H9 (cell line): ENCODE measurements around the gene TAS2R40. TPM values are rescaled to one million over a fixed set of nuclear protein-coding genes. Genes with fewer than 3 reads are reported as not detected.

Source experiments
- DNase-seq: peaks from one replicate; pipeline ENCODE4 v3.0.0-alpha.2; 2017
- H2AFZ ChIP-seq: one replicate; pipeline ENCODE4 v1.6.1; 2013; ENCODE audit warnings: mild to moderate bottlenecking, low read length, control low read depth, moderate library complexity
- H2AK5ac ChIP-seq: 2 replicates; pipeline ENCODE4 v1.6.1; 2013; ENCODE audit warnings: low read length, control low read depth, mixed read lengths; ENCODE audit not compliant: insufficient read length
- H2BK120ac ChIP-seq: one replicate; pipeline ENCODE4 v1.6.1; 2013; ENCODE audit warnings: low read depth, mild to moderate bottlenecking, low read length, control low read depth, inconsistent platforms; ENCODE audit not compliant: poor library complexity, severe bottlenecking
- H2BK12ac ChIP-seq: 2 replicates; pipeline ENCODE4 v1.6.1; 2013; ENCODE audit warnings: low read length, control low read depth, mixed read lengths, low read depth; ENCODE audit not compliant: insufficient read length
- H2BK15ac ChIP-seq: 2 replicates; pipeline ENCODE4 v1.6.1; 2013; ENCODE audit warnings: low read depth, low read length, control low read depth
- H2BK20ac ChIP-seq: one replicate; pipeline ENCODE4 v1.6.1; 2013; ENCODE audit warnings: low read depth, mild to moderate bottlenecking, low read length, control low read depth, inconsistent platforms; ENCODE audit not compliant: poor library complexity, severe bottlenecking
- H2BK5ac ChIP-seq: 2 replicates; pipeline ENCODE4 v1.6.1; 2013; ENCODE audit warnings: low read length, control low read depth, mixed read lengths; ENCODE audit not compliant: insufficient read length
- H3K14ac ChIP-seq: 2 replicates; pipeline ENCODE4 v1.6.1; 2013; ENCODE audit warnings: low read length, control low read depth; ENCODE audit not compliant: insufficient read depth
- H3K18ac ChIP-seq: 2 replicates; pipeline ENCODE4 v1.6.1; 2013; ENCODE audit warnings: low read depth, mild to moderate bottlenecking, mixed read lengths, low read length, control low read depth; ENCODE audit not compliant: insufficient read length
- H3K23ac ChIP-seq: 2 replicates; pipeline ENCODE4 v1.6.1; 2013; ENCODE audit warnings: low read length, control low read depth, mixed read lengths, low read depth; ENCODE audit not compliant: insufficient read length
- H3K23me2 ChIP-seq: 2 replicates; pipeline ENCODE4 v1.6.1; 2013; ENCODE audit warnings: low read depth, mild to moderate bottlenecking, mixed read lengths, low read length, control low read depth; ENCODE audit not compliant: insufficient read length, poor library complexity, severe bottlenecking
- H3K27ac ChIP-seq: 2 replicates; pipeline ENCODE4 v1.5.1; 2013; ENCODE audit warnings: low read length, control low read depth, mixed read lengths, low read depth; ENCODE audit not compliant: insufficient read length
- H3K27me3 ChIP-seq: 2 replicates; pipeline ENCODE4 v1.6.1; 2013; ENCODE audit warnings: low read length, control low read depth, inconsistent platforms; ENCODE audit not compliant: insufficient read depth
- H3K4ac ChIP-seq: 2 replicates; pipeline ENCODE4 v1.6.1; 2013; ENCODE audit warnings: low read depth, mild to moderate bottlenecking, control low read depth, inconsistent platforms, low read length, moderate library complexity
- H3K4me1 ChIP-seq: 2 replicates; pipeline ENCODE4 v1.6.1; 2013; ENCODE audit warnings: low read length, control low read depth, inconsistent platforms; ENCODE audit not compliant: insufficient read depth
- H3K4me2 ChIP-seq: 2 replicates; pipeline ENCODE4 v1.6.1; 2013; ENCODE audit warnings: low read length, control low read depth, mixed read lengths; ENCODE audit not compliant: insufficient read length, insufficient read depth
- H3K56ac ChIP-seq: 2 replicates; pipeline ENCODE4 v1.6.1; 2013; ENCODE audit warnings: low read depth, mild to moderate bottlenecking, mixed read lengths, low read length, control low read depth; ENCODE audit not compliant: insufficient read length
- H3K79me1 ChIP-seq: 2 replicates; pipeline ENCODE4 v1.6.1; 2013; ENCODE audit warnings: low read depth, mild to moderate bottlenecking, moderate library complexity, low read length, control low read depth, inconsistent platforms; ENCODE audit not compliant: insufficient read depth, poor library complexity, severe bottlenecking
- H3K79me2 ChIP-seq: 2 replicates; pipeline ENCODE4 v1.6.1; 2013; ENCODE audit warnings: low read length, control low read depth, inconsistent platforms; ENCODE audit not compliant: insufficient read depth
- H3K9ac ChIP-seq: 2 replicates; pipeline ENCODE4 v1.6.1; 2013; ENCODE audit warnings: low read length, control low read depth, mixed read lengths; ENCODE audit not compliant: insufficient read length; ENCODE audit errors: extremely low read depth
- H3K9me3 ChIP-seq: one replicate; pipeline ENCODE4 v1.6.1; 2013; ENCODE audit warnings: low read depth, low read length, inconsistent platforms; ENCODE audit not compliant: control insufficient read depth
- H3T11ph ChIP-seq: one replicate; pipeline ENCODE4 v1.6.1; 2013; ENCODE audit warnings: mild to moderate bottlenecking, low read length, control low read depth, inconsistent platforms
- H4K20me1 ChIP-seq: one replicate; pipeline ENCODE4 v1.6.1; 2013; ENCODE audit not compliant: control insufficient read depth, insufficient read length, insufficient read depth
- H4K5ac ChIP-seq: 2 replicates; pipeline ENCODE4 v1.6.1; 2013; ENCODE audit warnings: low read depth, mild to moderate bottlenecking, mixed read lengths, low read length, control low read depth; ENCODE audit not compliant: insufficient read length
- H4K8ac ChIP-seq: replicated peaks from 2 replicates; pipeline ENCODE4 v1.6.1; 2013; ENCODE audit warnings: low read length, control low read depth, mixed read lengths, low read depth; ENCODE audit not compliant: insufficient read length
- H4K91ac ChIP-seq: 2 replicates; pipeline ENCODE4 v1.6.1; 2013; ENCODE audit warnings: low read depth, mild to moderate bottlenecking, moderate library complexity, mixed read lengths, low read length, control low read depth; ENCODE audit not compliant: insufficient read length
- H3K27ac Mint-ChIP-seq, 3 experiments: 2 replicates in 2 of 3; 3 replicates in 1 of 3; pipeline ENCODE4 v1.8.0; 2020 to 2021; ENCODE audit warnings: mixed read lengths in 3 of 3, mild to moderate bottlenecking in 1 of 3, moderate library complexity in 1 of 3
- H3K27me3 Mint-ChIP-seq: 2 replicates; pipeline ENCODE4 v1.8.0; 2021; ENCODE audit warnings: low read depth, mild to moderate bottlenecking, moderate library complexity, mixed read lengths
- H3K36me3 Mint-ChIP-seq, 3 experiments: 2 replicates in 2 of 3; 3 replicates in 1 of 3; pipeline ENCODE4 v1.8.0; 2020 to 2021; ENCODE audit warnings: low read depth in 3 of 3, mixed read lengths in 3 of 3; ENCODE audit not compliant: insufficient read depth in 1 of 3
- H3K4me1 Mint-ChIP-seq, 2 experiments: 2 replicates each; pipeline ENCODE4 v1.8.0; 2020; ENCODE audit warnings: mixed read lengths in 2 of 2
- H3K4me3 Mint-ChIP-seq, 2 experiments: 2 replicates in 1 of 2; 3 replicates in 1 of 2; pipeline ENCODE4 v1.8.0; 2020 to 2021; ENCODE audit warnings: mild to moderate bottlenecking in 2 of 2, mixed read lengths in 2 of 2, moderate library complexity in 1 of 2
- H3K9me3 Mint-ChIP-seq, 2 experiments: 2 replicates in 1 of 2; 3 replicates in 1 of 2; pipeline ENCODE4 v1.8.0; 2020; ENCODE audit warnings: mild to moderate bottlenecking in 2 of 2, mixed read lengths in 2 of 2, moderate library complexity in 1 of 2
- WGBS: extraction: QIAGEN DNeasy Blood & Tissue Kit; methylation state at CpG from one replicate; pipeline ENCODE4 v1.1.7; 2013; ENCODE audit warnings: missing lambda C conversion rate, low lambda C conversion rate, mixed read lengths; ENCODE audit not compliant: insufficient read length; ENCODE audit errors: extremely low coverage; 5-methylcytosine and 5-hydroxymethylcytosine counted together
- total RNA-seq: library from RNA; stranded (reverse); gene quantifications from 2 replicates; pipeline ENCODE4 v1.2.1, GENCODE V29; 2021
- TF ChIP-seq, protein P1 (sequence below): fragments of 200-600 bp; sonication (generic); conservative IDR thresholded peaks from 3 replicates; pipeline ENCODE4 v1.8.0; 2021; ENCODE audit warnings: antibody characterized with exemption, mild to moderate bottlenecking

The TAS2R40 gene
- total RNA-seq, 1 experiment from 2014 or later, result not detected

DNA sequence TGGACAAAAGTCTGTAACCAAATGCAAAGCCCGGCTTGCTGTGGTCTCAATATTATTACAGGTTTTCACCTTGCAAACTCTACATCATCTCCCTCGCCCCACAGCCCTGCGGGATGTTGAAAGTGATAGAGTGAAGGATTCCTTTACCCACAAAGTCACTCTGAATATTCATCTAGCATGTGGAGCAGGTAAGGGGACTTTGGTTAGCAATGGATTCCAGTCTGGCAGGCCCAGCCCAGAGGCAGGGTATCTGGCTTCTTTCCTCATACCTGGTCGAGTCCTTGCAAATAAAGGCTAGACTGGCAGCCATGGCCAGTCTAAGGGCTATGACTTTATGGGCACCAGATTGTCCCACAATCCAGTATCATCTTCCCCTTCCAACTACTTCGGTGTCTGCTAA lies 3.2 kb downstream of the TAS2R40 start:
- Histone ChIP-seq H3K18ac (no peak overlapping the region), H3T11ph (no peak overlapping the region), H2AK5ac (no peak overlapping the region), H3K4ac (no peak overlapping the region), H4K5ac (no peak overlapping the region), H3K9ac (no peak overlapping the region), H2BK12ac (no peak overlapping the region), H2BK20ac (no peak overlapping the region), H2AFZ (no peak overlapping the region), H2BK15ac (no peak overlapping the region), H3K56ac (no peak overlapping the region), H2BK120ac (no peak overlapping the region), H3K23ac (no peak overlapping the region), H3K79me2 (no peaks in the 10 kb centered on the region), H3K79me1 (no peaks in the 10 kb centered on the region), H3K27ac (no peak overlapping the region), H2BK5ac (no peak overlapping the region), H3K4me2 (no peak overlapping the region), H3K14ac (no peak overlapping the region), H3K27me3 (no peaks in the 10 kb centered on the region), H3K4me1 (peaks cover 5% of the 10 kb centered on the region), H4K91ac (no peak overlapping the region), H4K8ac (no peak overlapping the region), H3K23me2 (no peaks in the 10 kb centered on the region), H4K20me1 (no peaks in the 10 kb centered on the region), H3K9me3 (no peaks in the 10 kb centered on the region)
- TF ChIP-seq, protein P1, sequence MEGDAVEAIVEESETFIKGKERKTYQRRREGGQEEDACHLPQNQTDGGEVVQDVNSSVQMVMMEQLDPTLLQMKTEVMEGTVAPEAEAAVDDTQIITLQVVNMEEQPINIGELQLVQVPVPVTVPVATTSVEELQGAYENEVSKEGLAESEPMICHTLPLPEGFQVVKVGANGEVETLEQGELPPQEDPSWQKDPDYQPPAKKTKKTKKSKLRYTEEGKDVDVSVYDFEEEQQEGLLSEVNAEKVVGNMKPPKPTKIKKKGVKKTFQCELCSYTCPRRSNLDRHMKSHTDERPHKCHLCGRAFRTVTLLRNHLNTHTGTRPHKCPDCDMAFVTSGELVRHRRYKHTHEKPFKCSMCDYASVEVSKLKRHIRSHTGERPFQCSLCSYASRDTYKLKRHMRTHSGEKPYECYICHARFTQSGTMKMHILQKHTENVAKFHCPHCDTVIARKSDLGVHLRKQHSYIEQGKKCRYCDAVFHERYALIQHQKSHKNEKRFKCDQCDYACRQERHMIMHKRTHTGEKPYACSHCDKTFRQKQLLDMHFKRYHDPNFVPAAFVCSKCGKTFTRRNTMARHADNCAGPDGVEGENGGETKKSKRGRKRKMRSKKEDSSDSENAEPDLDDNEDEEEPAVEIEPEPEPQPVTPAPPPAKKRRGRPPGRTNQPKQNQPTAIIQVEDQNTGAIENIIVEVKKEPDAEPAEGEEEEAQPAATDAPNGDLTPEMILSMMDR, result no peak
- H3K27me3 Mint-ChIP-seq, result peaks cover 2% of the 10 kb centered on the region; the same call in 1 of the 2 replicates
- H3K36me3 Mint-ChIP-seq, result no peaks in the 10 kb centered on the region
- no peak overlapping the region for H3K4me3 Mint-ChIP-seq
- H3K4me1 Mint-ChIP-seq, result peaks cover 3 to 7% of the 10 kb centered on the region in 2 experiments; a peak in 2 of 4 replicates
- no peak for DNase-seq
- WGBS, result no CpG with 5 or more reads among the region's 5 CpGs
- no peak overlapping the region for H3K27ac Mint-ChIP-seq
- no peaks in the 10 kb centered on the region; a peak in 1 of 5 replicates for H3K9me3 Mint-ChIP-seq
